MM.1S (cell line): Measurements from ENCODE around the gene LRMDA.

Experiments used
- CTCF ChIP-seq: fragments of 300-600 bp; sonication (generic); IDR thresholded peaks from 2 replicates; pipeline ENCODE4 v1.5.1; 2016; ENCODE audit warnings: antibody characterized with exemption, low read length, mixed read lengths
- EZH2 ChIP-seq: fragments of 300-600 bp; sonication (generic); optimal IDR thresholded peaks from 2 replicates; pipeline ENCODE3; 2017; ENCODE audit warnings: low read depth, mild to moderate bottlenecking, antibody characterized with exemption, low read length, mixed read lengths
- EZH2phosphoT487 ChIP-seq: fragments of 300-600 bp; sonication (generic); IDR thresholded peaks from 2 replicates; pipeline ENCODE4 v1.6.1; 2018; ENCODE audit warnings: antibody characterized with exemption, low read length

GRCh38 chr10:75925999-75926398 is 494.6 kb downstream of the LRMDA start:
- no peak for TF ChIP-seq CTCF
- no peak for TF ChIP-seq EZH2phosphoT487
- no peak for TF ChIP-seq EZH2
